ENCODE data around the gene SORL1. TPM values are rescaled to one million over a fixed set of nuclear protein-coding genes. Genes with fewer than 3 reads are reported as not detected.

The SORL1 gene
- total and polyA plus RNA-seq, 3 experiments from 2014 or later = 44.5 to 220 (median 46.9) TPM

DNA sequence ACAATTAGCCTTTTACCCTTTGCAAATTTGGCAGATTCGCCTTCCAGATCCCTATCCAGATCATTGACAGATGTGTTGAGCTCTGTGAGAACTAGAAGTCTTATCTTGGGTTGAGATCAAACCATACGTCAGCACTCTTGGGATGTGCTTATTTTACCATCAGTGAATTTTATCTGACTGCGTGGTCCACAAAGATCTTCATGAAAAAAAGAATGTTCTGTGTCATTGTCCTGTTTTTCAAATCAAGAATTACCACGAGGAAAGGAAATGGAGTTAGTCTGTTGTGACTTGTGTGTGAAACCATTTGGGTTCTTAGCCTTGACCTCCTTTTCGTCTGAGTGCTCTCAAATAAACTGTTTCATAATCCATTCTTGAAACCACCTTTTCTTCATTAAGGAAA is 86.9 kb downstream of the SORL1 start:
- H3K27me3 Mint-ChIP-seq = peaks cover 0 to 2% of the 10 kb centered on the region in 2 donors

DNA sequence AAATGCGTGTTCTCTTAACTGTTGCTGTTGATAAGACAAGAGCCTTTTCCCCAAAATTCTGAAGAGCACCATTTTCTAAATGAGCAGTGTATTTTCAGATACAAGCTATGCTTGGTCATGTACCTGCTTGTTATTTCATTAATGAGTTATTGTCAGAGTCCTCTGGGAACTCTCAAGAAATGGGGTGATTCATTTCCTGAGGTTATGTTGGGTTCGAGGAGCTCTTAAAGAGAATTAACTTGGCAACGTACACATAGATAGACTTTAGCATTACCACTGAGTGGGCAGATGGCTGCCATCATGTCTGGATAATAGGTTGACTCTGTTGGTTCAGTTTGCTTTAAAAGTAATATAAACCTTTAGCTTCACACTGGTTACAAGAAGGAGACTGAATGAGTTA is 88.5 kb downstream of the SORL1 start:
- CTCF ChIA-PET = interaction anchor here (0.9 kb wide), 1 partner anchor 208 kb away, joined by 3 read pairs; no protein-coding TSS in a partner anchor
- H3K36me3 Mint-ChIP-seq = peaks cover 8 to 80% (median 37%) of the 10 kb centered on the region in 3 donors

More for the DNA sequence above, 86.9 kb downstream of the SORL1 start:
- Histone ChIP-seq H3K27me3 (ENCODE audit: insufficient read depth, low read length, poor library complexity, severe bottlenecking) (no peaks in the 10 kb centered on the region), H3K9me3 (ENCODE audit: low read length) (no peaks in the 10 kb centered on the region), H3K36me3 (ENCODE audit: insufficient read depth, low read length) (peaks cover 15% of the 10 kb centered on the region), H3K4me1 (ENCODE audit: insufficient read depth, low read length) (peaks cover 4% of the 10 kb centered on the region), H3K27ac (ENCODE audit: low read depth, low read length) (no peak overlapping the region), H3K4me3 (ENCODE audit: low read length) (no peak overlapping the region)
- peaks cover 17 to 82% (median 35%) of the 10 kb centered on the region in 3 donors for H3K36me3 Mint-ChIP-seq
- POLR2A ChIA-PET = no interaction called here
- peak overlapping the region in 2 of 7 donors; percentile 12 to 61 for H3K4me3 Mint-ChIP-seq
- H3K9me3 Mint-ChIP-seq = no peaks in the 10 kb centered on the region
- CTCF ChIA-PET = no interaction called here
- peaks cover 48 to 63% (median 52%) of the 10 kb centered on the region in 3 donors for H3K4me1 Mint-ChIP-seq
- DNase-seq = peak in 1 of 5 donors; percentile 13
- H3K27ac Mint-ChIP-seq = peak overlapping the region; percentile 1 to 88 (median 60)

DNA sequence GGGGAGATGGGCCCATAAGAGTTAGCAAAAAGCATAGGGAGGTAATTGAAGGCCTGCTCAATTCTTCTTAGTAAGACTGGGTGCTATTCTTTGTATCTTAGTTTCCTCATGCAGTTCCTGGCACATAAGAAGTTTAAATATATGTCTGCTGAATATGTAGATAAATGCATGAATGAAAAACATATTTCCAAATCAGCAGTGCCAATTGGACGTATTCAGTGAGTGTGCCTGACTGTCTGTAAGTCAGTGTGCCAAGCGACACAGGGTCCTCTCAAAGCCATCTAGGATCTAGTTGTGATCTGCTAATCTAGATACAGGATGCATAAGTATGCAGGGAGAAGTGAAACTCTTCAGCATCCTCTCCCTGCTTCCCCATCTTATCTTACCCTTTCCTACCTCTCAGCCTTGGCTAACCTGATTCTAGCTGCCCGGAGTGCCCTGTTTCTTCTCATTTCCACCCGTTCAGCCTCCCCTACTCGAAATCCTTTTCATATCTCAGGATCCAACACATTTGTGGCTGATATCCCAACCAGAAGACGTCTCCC is 91.8 kb downstream of the SORL1 start:
- ChIA-PET CTCF (no interaction called here), POLR2A (no interaction called here)
- Histone ChIP-seq H3K27me3 (ENCODE audit: insufficient read depth, low read length, poor library complexity, severe bottlenecking) (no peaks in the 10 kb centered on the region), H3K4me3 (ENCODE audit: low read length) (no peak overlapping the region), H3K27ac (ENCODE audit: low read depth, low read length) (no peak overlapping the region), H3K9me3 (ENCODE audit: low read length) (no peaks in the 10 kb centered on the region), H3K4me1 (ENCODE audit: insufficient read depth, low read length) (peaks cover 31% of the 10 kb centered on the region), H3K36me3 (ENCODE audit: insufficient read depth, low read length) (peaks cover 44% of the 10 kb centered on the region)
- peaks cover 17 to 84% (median 31%) of the 10 kb centered on the region in 3 donors for H3K36me3 Mint-ChIP-seq
- H3K27me3 Mint-ChIP-seq = peaks cover 0 to 3% of the 10 kb centered on the region in 2 donors
- peak overlapping the region in 7 of 8 donors; percentile 13 to 87 (median 64) for H3K27ac Mint-ChIP-seq
- peaks cover 63 to 84% (median 69%) of the 10 kb centered on the region in 3 donors for H3K4me1 Mint-ChIP-seq
- no peak overlapping the region for H3K4me3 Mint-ChIP-seq
- H3K9me3 Mint-ChIP-seq = no peaks in the 10 kb centered on the region
- no peak for DNase-seq

More for the DNA sequence above, 88.5 kb downstream of the SORL1 start:
- H3K4me3 ChIP-seq (ENCODE audit: low read length) = no peak overlapping the region
- H3K27ac ChIP-seq (ENCODE audit: low read depth, low read length) = no peak overlapping the region
- peaks cover 61 to 79% (median 65%) of the 10 kb centered on the region in 3 donors for H3K4me1 Mint-ChIP-seq
- no peak for DNase-seq
- H3K4me3 Mint-ChIP-seq = no peak overlapping the region
- H3K36me3 ChIP-seq (ENCODE audit: insufficient read depth, low read length) = peaks cover 21% of the 10 kb centered on the region
- no peaks in the 10 kb centered on the region for H3K27me3 ChIP-seq (ENCODE audit: insufficient read depth, low read length, poor library complexity, severe bottlenecking)
- POLR2A ChIA-PET = no interaction called here
- peaks cover 21% of the 10 kb centered on the region for H3K4me1 ChIP-seq (ENCODE audit: insufficient read depth, low read length)
- H3K9me3 Mint-ChIP-seq = no peaks in the 10 kb centered on the region
- H3K27ac Mint-ChIP-seq = peak overlapping the region in 3 of 8 donors; percentile 17 to 72 (median 48)
- no peaks in the 10 kb centered on the region for H3K9me3 ChIP-seq (ENCODE audit: low read length)
- no peaks in the 10 kb centered on the region for H3K27me3 Mint-ChIP-seq

DNA sequence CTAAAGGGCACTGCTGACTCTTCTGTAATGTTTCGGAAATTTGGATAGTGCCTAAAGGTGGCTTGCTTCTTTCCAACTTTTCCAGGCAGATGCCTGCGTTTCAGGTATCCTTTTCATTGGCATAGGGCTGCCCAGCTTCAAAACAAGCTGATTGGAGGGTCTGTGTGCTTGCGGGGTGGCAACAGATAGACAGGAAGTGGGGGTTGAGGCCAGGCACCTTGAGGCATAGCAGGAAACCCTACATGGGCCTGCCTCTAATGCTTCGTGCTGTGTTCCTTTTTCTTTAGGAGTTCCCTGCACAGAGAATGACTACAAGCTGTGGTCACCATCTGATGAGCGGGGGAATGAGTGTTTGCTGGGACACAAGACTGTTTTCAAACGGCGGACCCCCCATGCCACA is 92.8 kb downstream of the SORL1 start:
- peak in 4 of 5 donors; percentile 6 to 33 (median 20) for DNase-seq

DNA sequence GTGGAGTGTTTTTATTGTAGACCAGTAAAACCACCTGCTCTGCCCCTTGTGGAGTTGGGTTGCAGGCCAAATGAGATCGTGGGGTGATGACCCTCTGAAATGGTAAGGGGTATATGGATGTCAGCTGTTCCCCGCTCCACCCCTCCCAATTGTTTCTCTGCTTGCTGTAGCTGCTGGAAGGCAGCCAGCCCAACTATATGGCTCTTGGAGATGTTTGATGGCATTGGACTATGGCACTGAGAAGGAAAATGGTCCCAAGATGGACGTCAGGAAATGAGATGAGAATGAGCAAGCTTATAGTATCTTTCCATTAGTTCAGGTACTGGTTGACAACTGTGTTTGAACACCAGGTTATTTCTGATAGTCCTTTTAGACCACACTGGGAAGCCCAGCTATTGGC is 95.5 kb downstream of the SORL1 start:
- no peaks in the 10 kb centered on the region for H3K9me3 ChIP-seq (ENCODE audit: low read length)
- no peak for DNase-seq
- peaks cover 0 to 3% of the 10 kb centered on the region in 2 donors for H3K27me3 Mint-ChIP-seq
- H3K27ac Mint-ChIP-seq = peak overlapping the region in 3 of 8 donors; percentile 7 to 58 (median 26)
- CTCF ChIA-PET = interaction anchor here (1.0 kb wide), 1 partner anchor 44 kb away, joined by 3 read pairs; no protein-coding TSS in a partner anchor
- peaks cover 56% of the 10 kb centered on the region for H3K36me3 ChIP-seq (ENCODE audit: insufficient read depth, low read length)
- H3K4me1 ChIP-seq (ENCODE audit: insufficient read depth, low read length) = peaks cover 28% of the 10 kb centered on the region
- H3K9me3 Mint-ChIP-seq = no peaks in the 10 kb centered on the region
- peaks cover 14 to 81% (median 29%) of the 10 kb centered on the region in 3 donors for H3K36me3 Mint-ChIP-seq
- no peak overlapping the region for H3K4me3 ChIP-seq (ENCODE audit: low read length)
- H3K27ac ChIP-seq (ENCODE audit: low read depth, low read length) = no peak overlapping the region
- POLR2A ChIA-PET = interaction anchor here (1.0 kb wide), 1 partner anchor 84 kb away, joined by 3 read pairs; no protein-coding TSS in a partner anchor
- H3K4me3 Mint-ChIP-seq = peak overlapping the region in 3 of 7 donors; percentile 2 to 52 (median 20)
- H3K4me1 Mint-ChIP-seq = peaks cover 50 to 55% (median 54%) of the 10 kb centered on the region in 3 donors
- H3K27me3 ChIP-seq (ENCODE audit: insufficient read depth, low read length, poor library complexity, severe bottlenecking) = no peaks in the 10 kb centered on the region

More for the DNA sequence above, 92.8 kb downstream of the SORL1 start:
- H3K4me1 Mint-ChIP-seq = peaks cover 54 to 76% (median 62%) of the 10 kb centered on the region in 3 donors
- peaks cover 17 to 81% (median 29%) of the 10 kb centered on the region in 3 donors for H3K36me3 Mint-ChIP-seq
- ChIA-PET CTCF (no interaction called here), POLR2A (interaction anchor here (0.6 kb wide), 1 partner anchor 89 kb away, joined by 6 read pairs; no protein-coding TSS in a partner anchor)
- H3K9me3 Mint-ChIP-seq = no peaks in the 10 kb centered on the region
- no peak overlapping the region for H3K4me3 ChIP-seq (ENCODE audit: low read length)
- H3K4me3 Mint-ChIP-seq = peak overlapping the region in 6 of 7 donors; percentile 15 to 78 (median 70)
- H3K9me3 ChIP-seq (ENCODE audit: low read length) = no peaks in the 10 kb centered on the region
- H3K27me3 Mint-ChIP-seq = peaks cover 0 to 3% of the 10 kb centered on the region in 2 donors
- no peak overlapping the region for H3K27ac ChIP-seq (ENCODE audit: low read depth, low read length)
- H3K27ac Mint-ChIP-seq = peak overlapping the region; percentile 37 to 91 (median 78)
- H3K27me3 ChIP-seq (ENCODE audit: insufficient read depth, low read length, poor library complexity, severe bottlenecking) = no peaks in the 10 kb centered on the region
- H3K36me3 ChIP-seq (ENCODE audit: insufficient read depth, low read length) = peaks cover 44% of the 10 kb centered on the region
- peaks cover 28% of the 10 kb centered on the region for H3K4me1 ChIP-seq (ENCODE audit: insufficient read depth, low read length)

DNA sequence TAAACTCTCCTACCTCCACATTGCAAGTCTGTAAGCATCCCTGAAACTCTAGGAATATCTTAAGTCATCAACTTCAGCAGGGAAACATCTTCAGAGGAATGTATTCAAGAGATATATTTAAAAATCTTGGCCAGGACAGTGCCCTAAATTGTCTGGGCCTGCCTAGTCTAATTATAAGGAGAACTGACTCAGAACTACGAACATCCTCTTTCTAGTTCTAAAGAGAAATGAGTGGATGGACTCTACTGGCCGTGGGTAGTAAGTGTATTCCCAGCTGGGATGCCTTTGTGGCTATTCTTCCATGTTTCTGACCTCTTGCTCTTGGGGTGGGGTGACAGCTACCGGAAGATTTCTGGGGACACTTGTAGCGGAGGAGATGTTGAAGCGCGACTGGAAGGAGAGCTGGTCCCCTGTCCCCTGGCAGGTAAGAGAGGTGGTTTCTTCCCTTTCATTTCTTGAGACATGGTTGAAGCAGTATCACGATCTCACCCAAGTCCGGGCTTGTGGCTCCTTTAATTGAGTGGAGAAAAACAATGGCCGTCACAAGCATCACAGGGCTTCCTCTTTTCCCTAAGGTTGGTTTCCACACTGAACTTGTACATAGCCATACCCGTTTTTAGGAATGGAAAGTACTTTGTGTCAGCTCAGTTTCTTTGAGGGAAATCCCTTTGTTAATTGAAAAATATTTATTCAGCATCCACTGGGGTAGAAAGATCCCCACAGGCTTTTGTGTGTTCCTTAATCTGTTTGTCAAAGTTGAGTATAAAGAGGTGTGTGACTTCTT is 98.3 kb downstream of the SORL1 start:
- peaks cover 20 to 84% (median 25%) of the 10 kb centered on the region in 3 donors for H3K36me3 Mint-ChIP-seq
- H3K27me3 Mint-ChIP-seq = peaks cover 0 to 3% of the 10 kb centered on the region in 2 donors
- Histone ChIP-seq H3K9me3 (ENCODE audit: low read length) (no peaks in the 10 kb centered on the region), H3K27me3 (ENCODE audit: insufficient read depth, low read length, poor library complexity, severe bottlenecking) (no peaks in the 10 kb centered on the region), H3K27ac (ENCODE audit: low read depth, low read length) (no peak overlapping the region), H3K36me3 (ENCODE audit: insufficient read depth, low read length) (peaks cover 58% of the 10 kb centered on the region), H3K4me1 (ENCODE audit: insufficient read depth, low read length) (peaks cover 13% of the 10 kb centered on the region), H3K4me3 (ENCODE audit: low read length) (no peak overlapping the region)
- ChIA-PET POLR2A (no interaction called here), CTCF (no interaction called here)
- H3K4me1 Mint-ChIP-seq = peaks cover 26 to 38% (median 28%) of the 10 kb centered on the region in 3 donors
- DNase-seq = no peak
- H3K27ac Mint-ChIP-seq = peak overlapping the region in 2 of 8 donors; percentile 43 to 52
- H3K9me3 Mint-ChIP-seq = no peaks in the 10 kb centered on the region
- H3K4me3 Mint-ChIP-seq = no peak overlapping the region

DNA sequence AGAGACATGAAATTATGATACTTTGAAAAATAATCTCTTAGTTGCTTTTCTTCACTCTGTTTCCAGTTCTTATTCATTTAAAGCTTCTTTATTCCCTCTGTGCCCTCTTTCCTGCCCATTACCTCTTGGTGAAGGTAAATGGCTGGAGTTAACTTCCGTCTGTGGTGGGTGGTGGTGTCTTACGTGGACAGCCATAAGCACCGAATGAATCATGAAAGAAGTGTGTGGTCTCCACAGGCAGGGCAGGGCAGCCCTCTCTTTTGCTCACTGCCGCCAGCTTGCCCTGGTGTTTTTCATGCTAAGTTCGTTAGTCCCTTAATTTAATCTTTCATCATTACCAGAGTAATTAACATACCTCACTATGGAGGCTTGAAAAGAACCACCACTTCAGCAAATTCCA is 99.3 kb downstream of the SORL1 start:
- Mint-ChIP-seq H3K36me3 (peaks cover 15 to 84% (median 27%) of the 10 kb centered on the region in 3 donors), H3K4me1 (peaks cover 22 to 30% (median 27%) of the 10 kb centered on the region in 3 donors), H3K4me3 (no peak overlapping the region), H3K27ac (peak overlapping the region in 5 of 8 donors; percentile 64 to 88 (median 75)), H3K9me3 (no peaks in the 10 kb centered on the region), H3K27me3 (peaks cover 0 to 1% of the 10 kb centered on the region in 2 donors)
- no peak overlapping the region for H3K27ac ChIP-seq (ENCODE audit: low read depth, low read length)
- peaks cover 3% of the 10 kb centered on the region for H3K4me1 ChIP-seq (ENCODE audit: insufficient read depth, low read length)
- DNase-seq = no peak
- H3K36me3 ChIP-seq (ENCODE audit: insufficient read depth, low read length) = peaks cover 59% of the 10 kb centered on the region
- no peak overlapping the region for H3K4me3 ChIP-seq (ENCODE audit: low read length)
- ChIA-PET CTCF (interaction anchor here (0.7 kb wide), 1 partner anchor 100 kb away, joined by 3 read pairs; the partner anchor contains the start of gene SORL1), POLR2A (no interaction called here)
- H3K27me3 ChIP-seq (ENCODE audit: insufficient read depth, low read length, poor library complexity, severe bottlenecking) = no peaks in the 10 kb centered on the region
- H3K9me3 ChIP-seq (ENCODE audit: low read length) = no peaks in the 10 kb centered on the region
